HG03354 (cell line): ENCODE measurements around the gene LNPEP.

Source experiments
- ATAC-seq: cut with Tn5 transposase; IDR thresholded peaks from one replicate; pipeline ENCODE4 v1.9.1; 2021; ENCODE audit warnings: mild to moderate bottlenecking; ENCODE audit not compliant: unreplicated experiment, poor library complexity, severe bottlenecking

LNPEP gene

GRCh38 chr5:97042996-97043395, 107.1 kb downstream of the LNPEP start:
- ATAC-seq, result no peak

- no peak for ATAC-seq
Observed at GRCh38 chr5:97043511-97043910, 107.6 kb downstream of the LNPEP start.

GRCh38 chr5:97044052-97044451, 108.2 kb downstream of the LNPEP start:
- ATAC-seq, result no peak

- ATAC-seq, result no peak
Observed at GRCh38 chr5:97046270-97046982, 110.5 kb downstream of the LNPEP start.

GRCh38 chr5:97047076-97047475, 111.2 kb downstream of the LNPEP start:
- ATAC-seq, result no peak

- no peak for ATAC-seq
Observed at GRCh38 chr5:97049175-97049574, 113.3 kb downstream of the LNPEP start.

GRCh38 chr5:97056263-97056662, 120.4 kb downstream of the LNPEP start:
- ATAC-seq, result no peak

- ATAC-seq, result no peak
Observed at GRCh38 chr5:97062046-97062445, 126.2 kb downstream of the LNPEP start.

GRCh38 chr5:97063251-97063650, 127.4 kb downstream of the LNPEP start:
- ATAC-seq, result no peak

GRCh38 chr5:97065475-97065874, 129.6 kb downstream of the LNPEP start:
- ATAC-seq, result no peak

GRCh38 chr5:97067296-97067850, 131.5 kb downstream of the LNPEP start:
- no peak for ATAC-seq

GRCh38 chr5:97070234-97070633, 134.4 kb downstream of the LNPEP start:
- ATAC-seq, result no peak

- ATAC-seq, result no peak
Observed at GRCh38 chr5:97071101-97071500, 135.2 kb downstream of the LNPEP start.

GRCh38 chr5:97071993-97072392, 136.1 kb downstream of the LNPEP start:
- no peak for ATAC-seq

GRCh38 chr5:97072696-97073095, 136.8 kb downstream of the LNPEP start:
- ATAC-seq, result no peak

GRCh38 chr5:97073420-97073819, 137.5 kb downstream of the LNPEP start:
- no peak for ATAC-seq

- no peak for ATAC-seq
Observed at GRCh38 chr5:97074859-97075489, 139.1 kb downstream of the LNPEP start.

GRCh38 chr5:97075649-97076048, 139.8 kb downstream of the LNPEP start:
- no peak for ATAC-seq

- ATAC-seq, result no peak
Observed at GRCh38 chr5:97076098-97076497, 140.2 kb downstream of the LNPEP start.

GRCh38 chr5:97077246-97077645, 141.4 kb downstream of the LNPEP start:
- ATAC-seq, result no peak
